ENCODE measurements around the gene BRWD1.
A peak's percentile ranks its signal among the peaks of the same experiment; 100 is the strongest.
"Not testable (repeated sequence)": the region's sequence is repeated elsewhere in the genome, so short reads cannot be mapped to it uniquely, and the experiment has no call there.

BRWD1 gene

DNA sequence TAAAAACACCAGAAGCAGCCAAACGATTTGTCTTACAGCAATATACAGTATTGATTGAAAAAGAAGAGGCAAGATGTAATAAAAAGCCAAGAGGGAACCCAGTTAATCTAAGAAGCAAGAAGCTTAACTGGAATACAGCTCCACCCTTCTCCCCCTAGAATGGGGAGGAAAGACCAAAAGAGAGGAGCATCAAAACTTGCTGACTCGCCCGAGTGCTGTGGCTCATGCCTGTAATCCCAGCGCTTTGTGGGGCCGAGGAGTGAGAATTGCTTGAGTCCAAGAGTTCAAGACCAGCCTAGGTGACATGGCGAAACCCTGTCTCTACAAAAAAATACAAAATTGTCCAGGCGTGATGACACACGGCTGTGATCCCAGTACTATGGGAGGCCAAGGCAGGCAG, 32.2 kb downstream of the BRWD1 start:
- no peak for DNase-seq

DNA sequence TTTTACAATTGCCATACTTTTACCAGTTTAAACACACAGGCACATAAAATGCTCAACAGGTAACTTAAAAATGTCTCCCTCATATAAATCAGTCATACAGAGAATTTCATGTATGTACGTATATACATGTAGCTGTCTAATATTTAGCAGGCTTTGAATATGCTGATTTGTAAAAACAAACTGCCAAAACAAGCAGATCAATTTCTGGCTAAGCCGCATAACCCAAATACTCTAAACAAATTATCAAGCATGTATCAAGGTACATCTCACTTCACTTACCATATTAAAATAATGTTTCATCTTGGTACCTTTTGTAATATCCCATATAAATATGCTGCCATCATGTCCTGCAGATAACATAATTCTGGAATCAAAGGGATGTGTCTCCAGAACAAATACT, 43.8 kb downstream of the BRWD1 start:
- no peak for DNase-seq

DNA sequence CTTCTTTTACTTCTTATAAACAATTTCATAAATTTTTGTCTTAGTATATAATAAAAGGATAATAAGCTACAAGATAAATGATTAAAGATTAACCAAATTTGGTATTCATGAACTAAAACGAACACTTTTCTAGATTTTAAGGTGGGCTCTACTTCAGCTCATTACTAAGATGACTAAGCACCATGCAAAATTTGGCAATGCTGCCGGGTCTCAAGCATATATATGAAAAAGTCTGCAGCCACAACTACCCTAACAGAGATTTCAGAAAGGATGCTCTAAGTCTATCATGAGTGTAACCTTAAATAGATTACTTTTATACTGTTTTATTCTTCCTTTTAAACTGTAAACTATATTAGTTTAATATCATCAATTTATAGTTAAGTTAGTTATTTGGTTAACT, 47.8 kb downstream of the BRWD1 start:
- no peak for DNase-seq

DNA sequence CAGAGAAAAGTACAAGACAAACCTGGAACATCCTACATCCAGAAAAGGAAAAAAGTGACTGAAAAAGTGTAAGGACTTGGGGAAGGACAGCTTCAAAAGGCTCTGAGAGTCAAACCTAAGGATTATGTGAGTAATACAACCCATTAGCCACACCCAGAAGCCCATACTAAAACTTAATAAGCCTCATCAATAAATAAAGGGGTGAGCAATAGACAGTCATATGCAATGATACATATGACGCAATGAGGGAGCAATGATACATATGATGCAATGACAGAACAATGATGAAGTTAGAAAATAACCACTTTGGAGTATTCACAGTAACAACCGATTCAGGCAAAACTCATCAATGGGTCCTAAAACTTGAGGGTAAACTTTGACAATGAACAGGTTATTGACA, 50.1 kb downstream of the BRWD1 start:
- no peak for DNase-seq

DNA sequence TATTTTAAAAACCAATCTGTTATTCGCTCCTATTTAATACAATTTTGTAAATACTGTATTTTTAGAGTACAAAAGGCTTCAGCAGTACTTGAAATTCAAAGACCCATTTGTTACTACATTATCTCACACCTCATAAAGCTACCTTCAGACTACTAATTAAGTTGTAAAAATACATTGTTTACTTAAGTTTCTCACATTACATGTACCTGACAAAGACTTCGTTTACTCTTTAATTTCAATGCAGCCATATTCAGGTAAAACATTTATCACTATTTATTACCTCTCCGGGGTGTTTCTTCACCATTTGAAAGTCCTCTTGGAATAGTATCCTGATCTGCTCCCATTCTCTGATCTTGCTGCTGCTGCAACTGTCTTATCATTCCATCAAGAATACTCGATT, 55.2 kb downstream of the BRWD1 start:
- peak; percentile 61 for DNase-seq

DNA sequence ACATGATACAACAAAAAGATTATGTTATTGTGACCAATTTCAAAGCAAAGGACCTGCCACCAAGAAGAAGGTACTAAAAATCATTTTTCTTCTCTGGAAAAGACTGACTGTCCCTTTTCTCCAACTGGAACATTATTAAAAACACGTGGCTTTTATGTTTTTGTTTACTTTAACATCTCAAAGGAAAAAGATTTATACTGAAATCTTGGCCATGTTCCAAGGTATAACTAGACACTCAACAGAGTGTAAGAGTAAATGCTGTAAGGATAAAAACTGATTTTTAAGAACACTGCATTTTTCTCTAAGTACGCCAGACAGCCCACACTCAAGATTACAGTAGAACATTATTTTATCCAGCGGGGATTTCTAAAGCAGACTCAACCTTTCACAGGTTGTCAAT, 62.1 kb downstream of the BRWD1 start:
- peak; percentile 36 for DNase-seq

DNA sequence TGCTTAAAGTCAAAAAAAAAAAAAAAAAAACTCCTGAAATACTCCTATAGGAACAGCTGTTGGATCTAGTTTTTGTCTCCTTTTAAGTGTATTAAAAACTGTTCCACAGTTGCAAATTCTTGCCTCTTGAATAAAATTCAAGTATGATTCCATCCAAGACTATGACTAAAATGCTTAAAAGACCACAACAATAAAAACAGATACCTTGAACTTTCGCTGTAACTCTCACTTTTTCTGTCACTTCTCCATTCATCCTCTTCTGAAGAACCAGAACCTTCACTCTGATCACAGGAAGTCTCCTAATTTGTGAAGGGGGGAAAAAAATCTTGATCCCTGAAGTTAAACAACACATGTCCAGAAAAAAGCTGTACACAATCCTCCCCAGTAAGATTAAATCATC, 75.2 kb downstream of the BRWD1 start:
- no peak for DNase-seq

DNA sequence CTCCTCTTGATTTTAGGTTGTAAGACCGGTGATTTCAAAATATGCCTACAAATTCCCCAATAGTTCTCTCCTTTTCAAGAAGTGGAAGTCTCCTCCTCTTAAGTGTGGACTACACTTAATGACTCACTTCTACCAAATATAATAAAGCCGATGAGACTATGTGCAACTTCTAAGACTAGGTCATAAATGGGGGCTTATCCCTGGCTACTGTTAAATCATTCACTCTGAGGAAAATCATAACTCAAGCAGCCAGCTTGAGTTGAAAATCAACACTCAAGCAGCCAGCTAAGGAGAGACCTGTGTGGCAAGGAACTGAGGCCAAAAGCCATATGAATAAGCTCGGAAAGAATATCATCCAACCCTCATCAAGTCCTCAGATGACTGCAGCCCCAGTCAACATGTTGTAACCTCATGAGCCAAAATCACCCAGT, 80.6 kb downstream of the BRWD1 start:
- DNase-seq = no peak

DNA sequence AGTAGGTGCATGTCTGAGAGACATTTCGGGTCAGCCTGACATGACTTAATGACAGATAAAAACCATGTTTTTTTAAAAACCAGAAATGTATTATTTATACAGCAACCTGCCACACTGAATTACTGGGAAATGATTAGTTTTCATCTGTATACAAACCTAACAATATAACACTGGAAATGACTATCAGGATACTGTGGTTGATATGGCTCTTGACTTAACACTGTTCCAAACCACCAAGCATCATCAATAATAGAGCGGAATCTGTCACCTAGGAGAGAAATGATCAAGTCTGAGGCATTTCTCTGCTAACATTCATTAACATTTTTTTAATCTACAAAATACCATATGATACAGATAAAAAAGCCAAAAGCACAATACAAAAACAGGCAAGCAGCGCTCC, 88.5 kb downstream of the BRWD1 start:
- no peak for DNase-seq

DNA sequence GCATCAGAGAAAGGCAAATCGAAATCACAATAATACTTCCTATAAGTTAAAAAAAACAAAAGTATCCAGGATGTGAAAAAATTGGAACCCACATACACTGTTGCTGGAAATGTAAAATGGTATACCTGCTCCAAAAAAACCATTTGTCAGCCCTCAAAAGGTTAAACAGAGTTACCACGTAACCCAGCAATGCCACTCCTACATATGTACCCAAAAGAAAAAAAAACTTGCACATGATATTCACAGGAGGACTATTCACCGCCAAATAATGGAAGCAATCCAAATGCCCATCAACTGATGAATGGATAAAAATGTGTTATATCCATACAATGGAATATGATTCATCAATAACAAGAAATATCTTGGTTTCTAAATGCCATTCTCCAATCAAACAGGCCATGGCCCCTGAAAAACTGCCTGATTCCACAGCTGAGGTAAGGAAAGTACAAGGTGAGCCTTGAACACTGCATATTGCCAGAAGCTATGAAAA, 91.4 kb downstream of the BRWD1 start:
- no peak for DNase-seq

DNA sequence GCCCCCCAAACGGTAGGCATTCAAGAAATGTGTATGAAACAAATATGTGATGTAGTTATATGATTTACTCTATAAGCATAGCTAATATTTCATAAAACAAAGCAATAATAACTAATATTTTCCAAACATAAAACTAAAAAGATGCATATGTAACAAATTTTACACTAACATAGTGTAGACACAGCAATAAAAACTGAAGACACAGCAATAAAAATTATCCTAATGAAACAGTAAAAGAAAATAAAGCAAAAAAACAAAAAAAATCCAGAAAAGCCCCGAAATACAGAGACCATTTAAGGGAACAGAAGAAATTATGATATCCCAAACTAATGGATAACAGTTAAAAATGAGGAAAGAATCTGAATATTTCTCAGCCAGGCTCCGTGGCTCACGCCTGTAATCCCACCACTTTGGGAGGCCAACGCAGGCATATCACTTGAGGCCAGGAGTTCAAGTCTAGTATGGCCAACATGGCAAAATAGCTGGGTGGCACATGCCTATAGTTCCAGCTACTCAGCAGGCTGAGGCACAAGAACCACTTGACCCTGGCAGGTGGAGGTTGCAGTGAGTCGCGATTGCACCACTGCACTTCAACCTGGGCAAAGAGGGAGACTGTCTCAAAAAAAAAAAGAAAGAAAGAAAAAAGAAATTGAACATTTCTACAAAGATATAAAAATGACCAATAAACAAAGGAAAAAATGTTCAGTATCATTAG, 92.0 kb downstream of the BRWD1 start:
- no peak for DNase-seq

DNA sequence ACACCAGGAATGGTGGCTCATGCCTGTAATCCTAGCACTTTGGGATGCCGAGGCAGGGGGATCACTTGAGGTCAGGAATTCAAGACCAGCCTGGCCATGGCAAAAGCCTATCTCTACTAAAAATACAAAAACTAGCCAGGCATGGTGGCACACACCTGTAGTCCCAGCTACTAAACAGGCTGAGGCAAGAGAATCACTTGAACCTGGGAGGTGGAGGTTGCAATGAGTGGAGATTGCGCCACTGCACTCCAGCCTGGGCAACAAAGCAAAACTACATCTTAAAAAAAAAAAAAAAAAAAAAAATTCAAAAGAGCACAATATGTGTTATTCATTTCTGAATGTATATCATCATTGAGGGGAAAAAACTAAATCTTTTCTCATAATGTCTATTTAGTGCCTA, 92.6 kb downstream of the BRWD1 start:
- not testable (repeated sequence) for DNase-seq

DNA sequence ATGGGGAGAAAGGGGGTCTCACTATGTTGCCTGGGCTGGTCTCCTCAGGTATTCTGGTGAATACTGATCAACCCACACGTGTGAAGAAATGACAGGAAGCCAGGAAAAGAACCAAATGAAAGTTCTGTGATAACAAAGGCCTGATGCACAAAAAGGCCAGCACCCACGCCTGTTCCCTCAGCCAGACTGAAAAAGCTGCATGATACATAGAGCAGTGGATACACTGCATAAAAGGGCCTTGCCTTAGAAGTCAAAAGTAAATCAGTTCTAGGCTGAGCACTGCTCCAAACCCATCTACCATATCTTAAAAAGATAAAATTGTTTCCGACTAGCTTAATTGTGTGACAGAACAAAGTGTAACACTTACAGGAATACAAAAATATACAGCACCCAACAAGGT, 93.3 kb downstream of the BRWD1 start:
- DNase-seq = no peak

DNA sequence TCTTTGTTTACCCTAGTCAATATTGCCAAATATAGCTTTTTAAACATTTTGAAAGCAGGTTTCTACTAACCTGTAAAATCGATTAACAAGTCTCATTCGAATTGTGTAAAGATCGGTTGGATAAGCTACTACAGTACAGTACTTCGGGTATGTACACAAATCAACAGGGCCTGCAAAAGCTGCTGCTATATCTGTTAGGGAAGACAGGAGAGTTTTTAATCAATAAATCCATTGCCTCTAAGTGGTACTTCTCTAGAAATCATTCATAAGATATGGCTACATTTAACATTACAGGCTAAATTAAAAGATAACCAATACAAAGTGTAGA, 95.4 kb downstream of the BRWD1 start:
- no peak for DNase-seq

DNA sequence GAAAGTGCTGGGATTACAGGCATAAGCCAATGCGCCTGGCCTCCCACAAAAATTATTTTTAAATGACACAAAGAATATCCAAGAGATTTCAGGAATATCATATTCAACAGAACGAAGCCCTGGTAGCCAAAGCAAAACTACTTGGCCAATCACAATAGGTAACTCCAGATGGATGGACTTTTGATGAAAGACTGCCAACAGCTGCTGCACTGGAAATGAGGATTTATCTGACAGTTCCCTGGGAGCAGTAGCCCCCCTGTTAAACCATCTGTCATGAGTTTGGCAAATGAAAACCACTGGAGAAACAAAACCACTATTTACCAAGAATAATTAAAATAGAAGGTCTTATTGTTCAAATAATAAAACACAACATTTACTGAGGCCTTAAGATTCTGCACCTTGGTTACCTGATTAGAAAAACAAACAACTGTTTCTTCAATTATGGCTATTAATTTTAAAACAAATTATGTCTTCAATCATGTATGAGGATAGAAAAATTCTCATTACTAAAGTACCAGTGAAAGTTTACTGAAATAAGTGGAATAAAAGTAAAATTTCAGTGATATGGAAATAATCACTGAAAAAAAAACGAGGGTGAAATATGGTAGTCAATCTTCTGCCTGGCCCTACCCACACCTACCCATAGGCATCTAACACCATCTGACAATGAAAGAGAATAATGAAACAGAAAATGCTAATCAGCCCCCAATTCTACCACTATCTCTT, 95.9 kb downstream of the BRWD1 start:
- DNase-seq = no peak

DNA sequence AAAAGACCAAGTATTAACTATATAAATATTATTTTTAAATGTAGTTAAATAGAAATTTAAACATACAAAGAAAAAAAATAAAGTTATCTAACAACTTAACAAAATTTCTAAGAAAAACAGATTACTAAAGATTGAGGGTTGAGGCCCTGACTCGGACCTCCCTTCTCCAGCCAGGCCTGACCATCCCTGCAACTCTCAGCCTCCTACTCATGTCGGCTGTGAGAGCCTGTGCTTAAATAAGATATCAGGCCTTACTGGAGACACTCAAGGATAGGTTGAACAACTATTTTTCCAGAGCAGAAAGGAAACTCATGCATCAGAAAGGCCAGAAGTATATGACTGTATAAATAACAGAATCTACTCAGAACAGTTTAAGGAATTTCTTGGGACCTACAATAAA, 97.1 kb downstream of the BRWD1 start:
- DNase-seq = no peak

DNA sequence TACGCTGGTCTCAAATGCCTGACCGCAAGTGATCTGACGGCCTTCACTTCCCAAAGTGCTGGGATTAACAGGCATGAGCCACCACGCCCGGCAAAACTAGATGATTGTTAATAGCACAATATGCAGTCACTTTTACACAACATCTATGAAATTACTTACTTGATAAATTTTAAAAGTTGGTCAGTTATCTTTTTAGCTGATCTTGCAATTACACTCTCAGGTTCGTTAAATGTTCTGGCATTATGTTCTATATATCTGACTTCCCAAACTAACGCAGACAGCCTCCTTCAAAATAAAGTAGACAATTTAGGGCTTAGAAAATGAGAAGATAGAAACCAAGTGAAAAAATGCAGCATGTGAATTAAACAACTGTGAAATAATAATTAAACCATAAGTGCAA, 98.4 kb downstream of the BRWD1 start:
- no peak for DNase-seq

DNA sequence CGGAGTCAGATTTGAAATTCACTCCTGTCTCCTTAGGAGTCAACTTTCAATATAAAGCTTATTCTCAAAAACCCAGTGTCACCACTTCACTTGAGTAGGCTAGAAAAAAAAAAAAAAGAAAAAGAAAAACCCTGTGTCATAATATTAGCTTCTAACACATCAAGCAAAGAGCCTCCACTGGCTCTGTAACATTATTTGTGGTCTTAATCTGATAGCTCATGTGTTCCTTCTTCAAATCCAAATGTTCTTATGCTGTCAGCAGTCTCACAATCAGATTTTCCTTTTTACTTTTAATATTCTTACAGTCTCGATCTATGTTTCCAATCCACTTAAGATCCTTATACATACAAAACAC, 104.1 kb downstream of the BRWD1 start:
- DNase-seq = no peak

DNA sequence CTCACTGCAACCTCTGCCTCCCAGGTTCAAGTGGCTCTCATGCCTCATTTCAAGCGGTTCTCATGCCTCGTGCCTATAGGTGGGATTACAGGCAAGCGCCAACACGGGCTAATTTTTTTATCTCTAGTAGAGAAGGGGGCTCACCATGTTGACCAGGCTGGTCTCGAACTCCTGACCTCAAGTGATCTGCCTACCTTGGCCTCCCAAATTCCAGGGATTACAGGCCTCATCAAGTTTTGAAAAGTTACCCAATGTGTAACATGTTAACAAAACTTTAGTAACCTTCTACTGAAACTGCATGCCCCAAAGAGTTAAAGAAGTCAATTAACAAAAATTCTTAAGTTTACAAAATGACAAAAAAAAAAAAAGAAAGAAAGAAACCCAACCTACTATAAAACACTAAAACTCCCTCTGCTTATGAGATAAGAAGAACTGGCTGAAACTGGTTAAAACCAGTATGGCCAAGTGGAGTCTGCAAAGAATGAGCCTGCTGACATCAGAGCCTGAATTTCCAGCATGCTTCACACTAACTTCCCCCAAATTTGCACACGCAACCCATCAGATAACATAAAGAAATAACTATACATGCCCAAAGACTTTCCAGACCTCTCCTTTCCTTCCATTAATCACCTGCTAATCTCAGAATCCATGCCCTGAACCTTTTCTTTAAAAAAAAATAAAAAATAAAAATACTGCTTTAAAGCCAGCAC, 104.7 kb downstream of the BRWD1 start:
- no peak for DNase-seq

DNA sequence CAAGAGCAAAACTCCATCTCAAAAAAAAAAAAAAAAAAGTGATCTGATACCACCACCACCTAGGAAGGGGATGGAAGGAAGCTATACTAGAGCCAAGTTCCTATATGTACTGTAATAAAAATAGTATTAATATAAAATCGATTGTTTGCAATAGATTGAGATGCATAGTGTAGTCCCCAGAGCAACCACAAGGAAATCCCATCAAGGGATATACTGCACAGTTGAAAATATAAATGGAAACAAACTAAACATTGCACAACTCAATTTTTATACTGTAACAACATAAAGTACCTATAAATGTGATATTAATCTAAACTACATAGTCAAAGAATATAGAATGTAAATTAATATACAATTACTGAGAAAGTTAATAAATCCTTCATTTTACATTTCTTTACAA, 109.3 kb downstream of the BRWD1 start:
- no peak for DNase-seq

DNA sequence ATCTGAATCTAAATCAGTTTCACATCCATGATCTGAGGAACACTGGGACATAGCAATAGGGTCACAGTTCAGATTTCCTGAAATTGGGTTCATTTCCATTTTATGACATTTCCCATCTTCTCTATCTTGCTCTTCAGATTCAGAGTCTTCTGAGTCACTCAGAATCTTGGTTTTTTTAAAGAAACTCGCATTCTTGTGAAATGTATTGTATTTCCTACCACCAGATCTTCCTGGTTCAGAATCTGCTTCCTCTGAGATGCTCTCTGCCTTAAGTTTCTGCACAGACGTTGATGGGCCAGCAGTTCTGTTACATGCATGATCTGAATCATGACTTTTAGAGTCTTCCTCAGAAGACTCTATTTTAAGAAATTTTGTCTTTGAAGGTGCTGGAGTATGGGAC, 114.6 kb downstream of the BRWD1 start:
- no peak for DNase-seq

DNA sequence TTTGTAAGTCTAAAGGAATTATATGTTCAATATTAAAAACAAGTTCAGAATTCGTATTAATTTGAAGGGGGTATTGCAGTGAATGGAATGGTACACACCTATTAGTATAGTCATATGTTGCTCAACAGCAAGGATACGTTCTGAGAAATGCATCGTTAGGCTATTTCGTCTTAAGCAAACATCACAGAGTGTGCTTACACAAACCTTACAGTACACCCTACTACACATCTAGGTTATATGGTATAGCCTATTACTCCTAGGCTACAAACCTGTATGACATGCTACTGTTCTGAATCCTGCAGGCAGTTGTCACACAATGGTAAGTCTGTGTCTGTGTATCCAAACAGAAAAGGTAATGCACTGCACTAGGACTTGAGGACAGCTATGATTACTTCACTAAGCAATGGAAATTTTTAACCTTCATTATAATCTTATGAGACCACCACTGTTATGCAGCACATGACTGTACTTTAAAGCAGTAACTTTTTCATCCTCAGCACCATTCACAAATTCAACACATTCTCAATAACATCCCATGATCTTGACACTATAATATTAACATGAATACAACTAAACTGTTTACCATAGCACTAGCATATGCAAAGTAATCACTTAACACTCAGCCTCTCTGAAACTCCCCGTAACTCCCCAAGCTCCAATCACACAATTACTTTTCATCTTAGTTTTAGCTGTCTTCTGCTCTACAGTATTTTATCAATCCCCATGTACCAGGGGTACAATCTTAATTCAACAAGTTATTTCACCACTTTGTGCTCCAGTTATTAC, 115.8 kb downstream of the BRWD1 start:
- DNase-seq = no peak

DNA sequence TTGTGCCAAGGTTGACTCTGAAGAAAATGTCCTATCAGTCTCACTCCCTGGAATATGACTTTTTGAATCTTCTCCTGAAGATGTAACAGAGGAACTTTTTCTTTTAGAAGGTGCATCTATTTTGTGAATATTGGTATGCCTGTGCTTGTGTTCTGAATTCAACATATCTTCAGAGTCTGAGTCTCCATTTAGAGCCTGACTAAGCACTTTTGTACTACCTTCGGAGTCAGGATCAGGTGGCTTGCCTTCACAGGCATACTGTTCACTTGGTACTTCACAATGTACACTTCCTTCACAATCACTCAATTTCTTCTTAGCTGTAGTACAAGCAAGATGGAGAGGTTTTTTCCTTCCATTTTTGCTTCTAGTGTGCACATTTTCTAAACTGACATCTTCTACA, 116.6 kb downstream of the BRWD1 start:
- no peak for DNase-seq

DNA sequence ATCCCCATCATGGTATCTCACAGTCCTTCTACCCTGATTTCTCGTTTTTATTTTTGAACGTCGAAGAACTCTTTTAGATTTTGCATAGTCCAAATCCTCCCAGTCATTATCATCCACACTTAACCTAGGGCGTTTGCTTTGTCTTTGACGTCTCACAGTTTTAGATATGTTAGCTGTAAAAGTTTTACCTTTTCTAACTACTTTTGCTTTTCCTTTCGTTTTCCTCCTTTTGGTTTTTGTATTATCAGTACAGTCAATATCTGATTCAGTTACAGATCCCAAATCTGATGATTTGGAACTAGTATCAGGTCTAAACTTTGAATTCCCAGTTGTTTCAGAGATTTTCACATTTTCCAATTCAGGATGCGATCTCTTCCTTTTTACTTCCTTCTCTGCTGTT, 117.1 kb downstream of the BRWD1 start:
- DNase-seq = no peak
